Measurements from ENCODE around the gene NUBPL.

The NUBPL gene

DNA sequence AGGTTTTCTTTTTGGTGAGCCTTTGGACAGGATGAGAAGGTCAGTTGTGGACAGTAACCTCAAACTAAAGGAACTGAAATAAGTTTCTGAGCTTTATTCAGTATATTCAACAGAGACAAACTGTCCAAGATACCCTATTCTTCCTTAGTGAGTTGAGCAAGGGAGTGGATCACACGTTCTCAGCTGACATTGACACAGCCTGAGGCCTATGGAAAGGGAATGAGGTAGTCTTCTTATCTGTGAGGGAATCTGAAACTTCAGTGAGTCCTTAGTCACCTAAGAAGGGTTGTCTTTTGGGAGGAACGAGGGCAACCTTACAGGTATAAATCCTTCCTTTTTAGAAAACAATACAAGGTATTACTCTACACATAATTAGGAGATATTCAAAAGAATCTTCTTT lies 5.0 kb upstream of the NUBPL start:
- Histone ChIP-seq H3K27me3 (ENCODE audit: control insufficient read depth, insufficient read depth, low read length) (no peaks in the 10 kb centered on the region), H3K27ac (ENCODE audit: low read depth, low read length) (no peak overlapping the region), H3K4me3 (ENCODE audit: low read length) (no peak overlapping the region), H3K36me3 (ENCODE audit: control insufficient read depth, insufficient read depth, low read length) (no peaks in the 10 kb centered on the region), H3K9ac (ENCODE audit: low read length) (no peak overlapping the region), H3K4me1 (ENCODE audit: control insufficient read depth, insufficient read depth, low read length) (no peaks in the 10 kb centered on the region)

DNA sequence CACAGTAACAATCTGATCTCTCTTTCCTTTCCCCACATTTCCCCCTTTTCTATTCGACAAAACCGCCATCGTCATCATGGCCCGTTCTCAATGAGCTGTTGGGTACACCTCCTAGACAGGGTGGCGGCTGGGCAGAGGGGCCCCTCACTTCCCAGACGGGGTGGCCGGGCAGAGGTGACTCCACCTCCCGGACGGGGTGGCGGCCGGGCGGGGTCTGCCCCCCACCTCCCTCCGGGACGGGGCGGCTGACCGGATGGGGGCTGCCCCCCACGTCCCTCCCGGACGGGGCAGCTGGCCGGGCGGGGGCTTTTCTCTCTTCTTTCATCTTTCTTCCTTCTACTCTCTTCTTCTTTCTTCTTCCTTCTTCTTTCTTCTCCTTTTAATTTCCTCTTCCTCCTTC lies 1.3 kb upstream of the NUBPL start:
- no peak overlapping the region for H3K4me3 ChIP-seq (ENCODE audit: low read length)
- H3K36me3 ChIP-seq (ENCODE audit: control insufficient read depth, insufficient read depth, low read length), result no peaks in the 10 kb centered on the region
- no peaks in the 10 kb centered on the region for H3K4me1 ChIP-seq (ENCODE audit: control insufficient read depth, insufficient read depth, low read length)
- no peak overlapping the region for H3K27ac ChIP-seq (ENCODE audit: low read depth, low read length)
- H3K9ac ChIP-seq (ENCODE audit: low read length), result no peak overlapping the region
- H3K27me3 ChIP-seq (ENCODE audit: control insufficient read depth, insufficient read depth, low read length), result no peaks in the 10 kb centered on the region

DNA sequence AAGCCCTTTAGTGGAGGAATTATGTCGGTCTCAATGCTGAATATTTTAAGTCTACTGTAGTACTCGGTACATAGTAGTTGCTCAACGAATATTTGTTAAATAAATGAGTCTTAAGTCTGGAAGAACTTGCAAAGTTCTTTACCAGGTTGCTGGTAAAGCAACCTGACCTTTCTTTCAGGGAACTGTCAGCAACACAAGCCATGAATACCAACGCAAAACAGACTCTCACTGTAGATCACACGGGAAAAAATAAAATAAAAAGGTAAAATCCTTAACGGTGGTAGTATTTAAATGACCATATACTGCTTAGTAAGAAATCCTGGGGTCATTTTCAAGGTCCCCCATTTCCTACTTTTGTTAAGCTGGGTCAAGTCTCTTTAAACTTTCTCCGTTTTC lies 447 bp upstream of the NUBPL start:
- Histone ChIP-seq H3K36me3 (ENCODE audit: control insufficient read depth, insufficient read depth, low read length) (no peaks in the 10 kb centered on the region), H3K27ac (ENCODE audit: low read depth, low read length) (peak overlapping the region; percentile 77), H3K4me3 (ENCODE audit: low read length) (peak overlapping the region; percentile 74), H3K9ac (ENCODE audit: low read length) (peak overlapping the region; percentile 47), H3K27me3 (ENCODE audit: control insufficient read depth, insufficient read depth, low read length) (no peaks in the 10 kb centered on the region), H3K4me1 (ENCODE audit: control insufficient read depth, insufficient read depth, low read length) (no peaks in the 10 kb centered on the region)

DNA sequence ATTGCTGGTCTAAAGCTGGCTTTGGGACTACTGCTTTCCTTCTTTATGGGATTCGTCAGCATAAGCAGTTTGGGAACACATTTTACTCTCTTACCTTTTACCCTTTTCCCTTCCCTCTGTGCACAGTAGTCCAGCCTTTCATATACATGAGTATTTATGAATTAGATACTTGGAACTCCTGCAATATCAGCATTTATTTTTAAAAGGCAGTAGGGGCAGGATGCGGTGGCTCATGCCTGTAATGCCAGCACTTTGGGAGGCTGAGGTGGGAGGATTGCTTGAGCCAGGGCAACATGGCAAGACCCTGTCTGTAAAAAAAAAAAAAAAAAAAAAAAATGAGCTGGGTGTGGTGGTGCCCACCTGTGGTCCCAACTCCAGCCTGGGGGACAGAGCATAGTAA lies 3.0 kb downstream of the NUBPL start:
- Histone ChIP-seq H3K27ac (ENCODE audit: low read depth, low read length) (no peak overlapping the region), H3K4me1 (ENCODE audit: control insufficient read depth, insufficient read depth, low read length) (no peaks in the 10 kb centered on the region), H3K9ac (ENCODE audit: low read length) (no peak overlapping the region), H3K36me3 (ENCODE audit: control insufficient read depth, insufficient read depth, low read length) (no peaks in the 10 kb centered on the region), H3K27me3 (ENCODE audit: control insufficient read depth, insufficient read depth, low read length) (no peaks in the 10 kb centered on the region), H3K4me3 (ENCODE audit: low read length) (no peak overlapping the region)

DNA sequence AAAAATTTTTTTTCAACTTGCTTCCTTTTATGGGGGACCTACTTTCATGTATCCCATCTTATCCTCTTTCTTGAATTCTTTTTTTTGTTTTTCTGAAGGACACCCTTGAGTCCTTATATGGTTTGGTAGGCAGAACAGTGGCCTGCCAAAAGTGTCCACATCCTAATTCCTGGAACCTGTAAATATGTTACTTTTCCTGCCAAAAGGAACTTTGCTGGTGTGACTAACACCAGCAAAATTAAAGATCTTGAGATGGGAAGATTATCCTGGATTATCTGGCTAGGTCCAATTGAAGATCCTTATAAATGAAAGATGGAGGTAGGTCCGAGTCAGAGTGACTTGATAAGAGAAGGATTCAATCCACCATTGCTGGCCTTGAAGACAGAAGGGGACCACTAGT lies 5.3 kb downstream of the NUBPL start:
- H3K36me3 ChIP-seq (ENCODE audit: control insufficient read depth, insufficient read depth, low read length), result no peaks in the 10 kb centered on the region
- no peak overlapping the region for H3K9ac ChIP-seq (ENCODE audit: low read length)
- H3K27me3 ChIP-seq (ENCODE audit: control insufficient read depth, insufficient read depth, low read length), result no peaks in the 10 kb centered on the region
- H3K4me3 ChIP-seq (ENCODE audit: low read length), result no peak overlapping the region
- H3K4me1 ChIP-seq (ENCODE audit: control insufficient read depth, insufficient read depth, low read length), result peaks cover 5% of the 10 kb centered on the region
- H3K27ac ChIP-seq (ENCODE audit: low read depth, low read length), result no peak overlapping the region

DNA sequence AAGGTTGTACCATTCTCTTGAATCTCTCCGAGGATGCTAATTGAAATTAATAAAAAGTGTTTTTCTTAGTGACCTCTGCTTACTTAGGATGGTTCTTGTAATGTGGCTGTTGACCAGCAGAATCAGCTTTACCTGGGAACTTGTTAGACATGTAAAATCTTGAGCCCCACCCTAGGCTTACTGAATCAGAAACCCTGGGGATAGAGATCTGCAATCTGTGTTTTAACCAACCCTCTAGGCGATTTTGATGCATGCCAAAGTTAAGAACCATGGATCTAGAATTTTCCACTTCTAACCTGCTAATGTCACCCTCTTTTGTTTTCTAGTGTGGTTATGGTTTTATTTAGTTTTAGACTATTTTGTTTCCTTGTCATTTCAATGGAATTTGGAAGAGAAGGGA lies 6.5 kb downstream of the NUBPL start:
- H3K27ac ChIP-seq (ENCODE audit: low read depth, low read length), result no peak overlapping the region
- H3K36me3 ChIP-seq (ENCODE audit: control insufficient read depth, insufficient read depth, low read length), result no peaks in the 10 kb centered on the region
- no peak overlapping the region for H3K9ac ChIP-seq (ENCODE audit: low read length)
- H3K4me1 ChIP-seq (ENCODE audit: control insufficient read depth, insufficient read depth, low read length), result peaks cover 5% of the 10 kb centered on the region
- H3K4me3 ChIP-seq (ENCODE audit: low read length), result no peak overlapping the region
- no peaks in the 10 kb centered on the region for H3K27me3 ChIP-seq (ENCODE audit: control insufficient read depth, insufficient read depth, low read length)

DNA sequence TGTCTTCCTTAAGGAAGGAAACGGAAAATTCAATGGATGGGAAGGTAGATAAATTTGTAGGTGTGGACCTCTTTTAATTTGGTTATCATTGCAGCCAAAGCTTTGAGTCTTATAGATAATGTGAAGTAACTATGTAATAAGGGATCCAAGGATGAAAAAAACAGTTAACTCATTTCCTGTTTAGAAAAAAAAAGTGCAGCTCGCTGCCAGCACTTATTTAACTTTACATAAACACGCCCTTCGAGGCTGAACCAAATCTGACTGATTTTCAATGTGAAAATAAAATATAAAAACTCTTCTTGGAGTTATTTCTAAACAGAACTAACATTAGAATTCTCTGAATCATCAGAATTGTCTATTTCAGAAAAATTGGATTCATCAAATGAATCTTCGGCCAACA lies 7.0 kb downstream of the NUBPL start:
- Histone ChIP-seq H3K4me1 (ENCODE audit: control insufficient read depth, insufficient read depth, low read length) (peaks cover 5% of the 10 kb centered on the region), H3K27ac (ENCODE audit: low read depth, low read length) (no peak overlapping the region), H3K27me3 (ENCODE audit: control insufficient read depth, insufficient read depth, low read length) (no peaks in the 10 kb centered on the region), H3K36me3 (ENCODE audit: control insufficient read depth, insufficient read depth, low read length) (no peaks in the 10 kb centered on the region), H3K9ac (ENCODE audit: low read length) (no peak overlapping the region), H3K4me3 (ENCODE audit: low read length) (no peak overlapping the region)

DNA sequence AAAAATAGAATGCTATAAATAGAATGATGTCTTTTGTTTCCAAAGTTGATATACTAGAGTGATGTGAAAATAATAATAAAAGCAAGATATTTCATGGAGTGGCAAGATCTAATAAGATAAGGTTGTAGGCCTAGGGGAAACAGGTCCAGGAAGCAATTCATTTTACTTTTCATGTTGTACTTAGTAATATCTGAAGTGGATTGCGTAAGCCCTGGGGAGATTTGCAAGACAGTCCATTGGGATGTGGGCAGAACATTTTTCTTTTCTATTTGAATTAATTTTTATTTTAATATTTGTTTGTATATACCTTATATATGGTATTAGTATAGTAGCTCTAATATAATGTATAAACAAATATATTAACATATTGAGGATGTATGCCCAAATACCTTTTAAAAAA lies 7.5 kb downstream of the NUBPL start:
- Histone ChIP-seq H3K36me3 (ENCODE audit: control insufficient read depth, insufficient read depth, low read length) (no peaks in the 10 kb centered on the region), H3K4me3 (ENCODE audit: low read length) (no peak overlapping the region), H3K9ac (ENCODE audit: low read length) (no peak overlapping the region), H3K27me3 (ENCODE audit: control insufficient read depth, insufficient read depth, low read length) (no peaks in the 10 kb centered on the region), H3K27ac (ENCODE audit: low read depth, low read length) (no peak overlapping the region), H3K4me1 (ENCODE audit: control insufficient read depth, insufficient read depth, low read length) (peaks cover 5% of the 10 kb centered on the region)

DNA sequence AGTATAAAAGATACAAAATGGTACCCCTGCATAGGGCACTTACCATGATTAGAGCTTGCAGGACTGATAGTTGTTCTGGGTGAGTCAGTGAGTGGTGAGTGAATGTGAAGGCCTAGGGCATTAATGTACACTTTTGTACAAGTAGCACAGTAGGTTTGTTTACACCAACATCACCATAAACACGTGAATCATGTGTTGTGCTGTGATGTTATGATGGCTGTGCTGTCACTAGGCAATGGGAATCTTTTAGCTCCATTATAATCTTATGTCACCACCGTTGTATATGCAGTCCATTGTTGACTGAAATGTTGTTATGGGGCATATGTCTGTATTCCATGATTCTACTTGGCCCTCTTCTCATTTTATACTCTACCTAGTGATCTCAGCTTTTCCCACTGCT lies 11.8 kb downstream of the NUBPL start:
- Histone ChIP-seq H3K27ac (ENCODE audit: low read depth, low read length) (no peak overlapping the region), H3K27me3 (ENCODE audit: control insufficient read depth, insufficient read depth, low read length) (peaks cover 3% of the 10 kb centered on the region), H3K9ac (ENCODE audit: low read length) (no peak overlapping the region), H3K36me3 (ENCODE audit: control insufficient read depth, insufficient read depth, low read length) (no peaks in the 10 kb centered on the region), H3K4me1 (ENCODE audit: control insufficient read depth, insufficient read depth, low read length) (peaks cover 5% of the 10 kb centered on the region), H3K4me3 (ENCODE audit: low read length) (no peak overlapping the region)

DNA sequence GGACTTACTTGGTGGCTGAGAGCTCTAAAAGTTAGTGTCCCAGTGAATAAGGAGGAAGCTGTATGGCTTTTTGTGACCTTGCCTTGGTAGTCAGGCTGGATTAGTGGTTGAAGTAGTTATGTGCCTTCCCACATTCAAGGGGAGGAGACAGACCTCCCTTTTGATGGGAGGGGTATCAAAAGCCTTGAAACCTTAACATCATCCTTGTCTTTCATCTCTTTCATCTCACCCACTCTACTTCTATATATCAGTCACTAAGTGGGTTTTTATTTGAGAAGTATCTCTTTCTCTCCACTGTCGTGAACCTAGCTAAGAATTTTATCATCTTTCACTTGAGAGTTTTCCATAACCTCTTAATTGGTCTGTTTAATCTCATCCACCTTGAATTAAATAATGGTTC lies 15.7 kb downstream of the NUBPL start:
- H3K27me3 ChIP-seq (ENCODE audit: control insufficient read depth, insufficient read depth, low read length), result peaks cover 3% of the 10 kb centered on the region
- no peaks in the 10 kb centered on the region for H3K4me1 ChIP-seq (ENCODE audit: control insufficient read depth, insufficient read depth, low read length)
- no peak overlapping the region for H3K9ac ChIP-seq (ENCODE audit: low read length)
- H3K4me3 ChIP-seq (ENCODE audit: low read length), result no peak overlapping the region
- no peaks in the 10 kb centered on the region for H3K36me3 ChIP-seq (ENCODE audit: control insufficient read depth, insufficient read depth, low read length)
- no peak overlapping the region for H3K27ac ChIP-seq (ENCODE audit: low read depth, low read length)

DNA sequence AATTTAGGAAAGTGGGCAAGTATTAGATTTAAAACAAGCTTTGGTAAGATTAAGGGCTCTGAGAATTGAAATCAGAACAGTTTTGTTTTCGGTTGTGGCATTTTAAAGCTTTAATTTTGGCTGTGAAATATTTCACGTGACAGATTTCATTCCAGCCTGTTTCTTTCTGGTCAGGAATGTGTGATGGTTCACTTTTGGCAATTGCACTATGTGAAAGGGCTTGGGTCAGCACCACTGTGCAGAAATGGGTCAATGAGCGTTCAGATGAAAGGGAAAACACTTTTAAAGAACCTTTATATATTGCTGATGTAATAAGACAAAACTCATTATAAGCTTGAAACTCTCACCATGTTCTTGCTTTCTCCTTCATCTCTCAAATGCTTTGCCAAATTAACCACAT lies 17.1 kb downstream of the NUBPL start:
- no peak overlapping the region for H3K4me3 ChIP-seq (ENCODE audit: low read length)
- H3K9ac ChIP-seq (ENCODE audit: low read length), result no peak overlapping the region
- no peaks in the 10 kb centered on the region for H3K4me1 ChIP-seq (ENCODE audit: control insufficient read depth, insufficient read depth, low read length)
- no peak overlapping the region for H3K27ac ChIP-seq (ENCODE audit: low read depth, low read length)
- H3K36me3 ChIP-seq (ENCODE audit: control insufficient read depth, insufficient read depth, low read length), result no peaks in the 10 kb centered on the region
- H3K27me3 ChIP-seq (ENCODE audit: control insufficient read depth, insufficient read depth, low read length), result peaks cover 3% of the 10 kb centered on the region

DNA sequence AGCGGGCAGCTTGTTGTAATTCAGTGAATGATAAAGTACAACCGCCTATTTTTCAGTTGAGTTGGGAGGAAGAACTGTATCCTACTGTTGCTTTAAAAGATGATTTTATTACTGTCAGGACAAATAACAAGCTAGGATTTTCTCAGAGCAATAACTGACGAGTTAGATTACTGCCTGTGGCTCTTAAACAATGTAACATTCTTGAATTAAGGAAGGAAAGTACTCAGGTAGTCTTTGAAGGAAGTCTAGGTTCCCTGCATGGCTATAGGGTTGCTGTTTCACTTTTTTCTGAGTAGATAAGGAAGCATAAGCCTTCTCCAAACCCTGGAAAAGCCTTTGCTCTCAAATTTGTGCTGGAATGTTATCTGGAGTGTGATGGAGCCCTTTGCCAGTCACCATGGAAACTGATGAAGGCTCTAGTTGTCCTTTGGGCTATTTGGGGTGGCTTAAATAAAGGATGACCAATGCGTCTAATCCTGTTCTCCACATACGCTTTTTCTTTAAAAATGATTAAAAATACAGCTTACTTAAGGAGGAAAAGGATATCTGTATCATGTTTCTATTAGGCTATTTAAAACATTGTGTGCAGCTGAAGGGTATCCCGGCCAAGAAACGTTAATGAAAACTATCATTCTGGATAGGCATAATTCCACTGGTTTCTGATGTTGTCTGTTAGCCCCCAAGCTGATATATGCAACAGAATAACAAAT lies 17.7 kb downstream of the NUBPL start:
- no peaks in the 10 kb centered on the region for H3K4me1 ChIP-seq (ENCODE audit: control insufficient read depth, insufficient read depth, low read length)
- H3K9ac ChIP-seq (ENCODE audit: low read length), result no peak overlapping the region
- no peak overlapping the region for H3K4me3 ChIP-seq (ENCODE audit: low read length)
- H3K27ac ChIP-seq (ENCODE audit: low read depth, low read length), result no peak overlapping the region
- peaks cover 3% of the 10 kb centered on the region for H3K27me3 ChIP-seq (ENCODE audit: control insufficient read depth, insufficient read depth, low read length)
- no peaks in the 10 kb centered on the region for H3K36me3 ChIP-seq (ENCODE audit: control insufficient read depth, insufficient read depth, low read length)

DNA sequence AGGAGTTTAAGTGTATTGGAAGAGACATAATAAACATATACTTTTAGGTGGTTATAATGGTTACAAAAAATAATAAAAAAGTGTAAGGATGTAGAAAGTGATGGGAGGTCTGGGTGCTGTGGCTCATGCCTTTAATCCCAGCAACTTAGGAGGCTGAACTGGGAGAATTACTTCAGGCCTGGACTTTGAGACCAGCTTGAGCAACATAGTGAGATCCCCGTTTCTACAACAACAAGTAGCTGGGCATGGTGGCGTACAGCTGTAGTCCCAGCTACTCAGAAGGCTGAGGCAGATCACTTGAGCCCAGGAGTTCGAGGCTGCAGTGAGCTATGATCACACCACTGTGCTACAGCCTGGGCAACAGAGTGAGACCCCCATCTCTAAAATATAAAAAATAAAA lies 19.0 kb downstream of the NUBPL start:
- H3K9ac ChIP-seq (ENCODE audit: low read length), result no peak overlapping the region
- no peaks in the 10 kb centered on the region for H3K4me1 ChIP-seq (ENCODE audit: control insufficient read depth, insufficient read depth, low read length)
- no peak overlapping the region for H3K4me3 ChIP-seq (ENCODE audit: low read length)
- peaks cover 3% of the 10 kb centered on the region for H3K27me3 ChIP-seq (ENCODE audit: control insufficient read depth, insufficient read depth, low read length)
- no peak overlapping the region for H3K27ac ChIP-seq (ENCODE audit: low read depth, low read length)
- no peaks in the 10 kb centered on the region for H3K36me3 ChIP-seq (ENCODE audit: control insufficient read depth, insufficient read depth, low read length)

All from rectal smooth muscle tissue (tissue), 1 donor.